ENCODE results near the gene UGT1A5.
A peak's percentile ranks its signal among the peaks of the same experiment; 100 is the strongest.
"Not testable (repeated sequence)": the region's sequence is repeated elsewhere in the genome, so short reads cannot be mapped to it uniquely, and the experiment has no call there.

The UGT1A5 gene

DNA sequence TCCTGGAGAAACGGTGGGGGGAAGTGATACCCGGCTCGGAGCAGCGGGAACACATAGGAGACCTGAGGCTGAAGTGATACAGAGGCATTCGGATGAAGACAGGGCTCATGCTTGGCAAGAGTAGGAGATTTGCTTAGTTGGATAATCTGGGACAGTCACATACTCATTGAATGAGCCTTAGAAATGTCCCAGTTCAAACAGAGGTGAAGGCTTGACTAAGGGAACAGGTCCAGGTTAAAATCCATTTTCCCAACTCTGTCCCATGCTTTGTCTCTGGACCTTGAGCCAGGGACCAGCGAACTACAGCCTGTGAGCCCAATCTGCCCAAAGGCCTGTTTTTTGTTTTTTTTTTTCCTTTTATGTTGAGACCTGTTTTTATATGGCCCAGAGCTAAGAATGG, 18.7 kb upstream of the UGT1A5 start:
- no peak for DNase-seq (ENCODE audit: extremely low read depth in 1 of 2, low read depth in 1 of 2)

DNA sequence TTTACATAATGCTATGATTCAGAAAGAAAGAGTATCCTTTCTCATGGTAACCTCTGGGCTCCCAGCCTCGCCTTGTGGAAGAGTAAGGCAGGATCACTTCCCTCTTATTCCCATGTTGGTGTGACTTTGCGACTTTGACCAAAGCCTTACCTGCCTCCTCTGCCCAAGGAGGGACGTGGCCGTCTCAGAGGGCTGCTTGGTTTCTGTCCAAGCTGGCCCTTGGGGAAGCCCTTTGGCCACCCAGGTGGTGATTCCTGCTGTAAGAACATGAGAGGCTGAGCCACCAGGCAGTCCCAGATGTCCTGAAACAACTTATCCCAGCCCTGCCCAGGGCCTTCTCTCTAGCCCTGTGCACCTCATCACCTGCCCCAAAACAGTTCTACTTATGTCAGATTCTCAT, 14.0 kb upstream of the UGT1A5 start:
- no peak for DNase-seq (ENCODE audit: extremely low read depth in 1 of 2, low read depth in 1 of 2)

DNA sequence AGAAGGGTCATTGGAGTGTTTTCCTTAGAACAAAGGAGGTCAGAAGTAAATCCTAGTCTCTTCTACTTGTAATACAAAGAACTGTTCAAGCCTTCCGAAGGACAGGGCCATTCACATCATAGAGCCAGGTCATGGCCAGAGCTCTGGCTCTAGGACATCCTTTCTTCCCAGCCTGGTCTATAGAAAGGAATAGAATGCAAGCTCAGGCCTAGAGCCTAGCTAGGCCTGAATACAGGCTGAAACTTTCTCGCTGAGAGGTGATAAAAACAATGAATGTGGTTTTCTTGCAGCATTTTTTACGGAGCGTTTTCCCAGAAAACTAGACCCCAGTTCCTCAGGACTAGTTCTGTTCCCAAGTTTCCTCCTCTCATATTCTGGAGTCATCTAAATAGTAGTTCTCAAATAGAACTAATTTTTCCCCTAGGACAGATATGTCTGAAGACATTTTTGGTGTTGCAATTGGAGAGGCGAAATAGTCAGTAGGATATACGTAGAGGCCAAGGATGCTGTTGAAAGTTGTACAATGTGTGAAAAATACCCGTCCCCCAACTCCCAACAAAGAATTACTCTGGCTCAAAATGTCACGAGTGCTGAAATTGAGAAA, 13.2 kb upstream of the UGT1A5 start:
- DNase-seq (ENCODE audit: extremely low read depth in 1 of 2, low read depth in 1 of 2), result no peak

DNA sequence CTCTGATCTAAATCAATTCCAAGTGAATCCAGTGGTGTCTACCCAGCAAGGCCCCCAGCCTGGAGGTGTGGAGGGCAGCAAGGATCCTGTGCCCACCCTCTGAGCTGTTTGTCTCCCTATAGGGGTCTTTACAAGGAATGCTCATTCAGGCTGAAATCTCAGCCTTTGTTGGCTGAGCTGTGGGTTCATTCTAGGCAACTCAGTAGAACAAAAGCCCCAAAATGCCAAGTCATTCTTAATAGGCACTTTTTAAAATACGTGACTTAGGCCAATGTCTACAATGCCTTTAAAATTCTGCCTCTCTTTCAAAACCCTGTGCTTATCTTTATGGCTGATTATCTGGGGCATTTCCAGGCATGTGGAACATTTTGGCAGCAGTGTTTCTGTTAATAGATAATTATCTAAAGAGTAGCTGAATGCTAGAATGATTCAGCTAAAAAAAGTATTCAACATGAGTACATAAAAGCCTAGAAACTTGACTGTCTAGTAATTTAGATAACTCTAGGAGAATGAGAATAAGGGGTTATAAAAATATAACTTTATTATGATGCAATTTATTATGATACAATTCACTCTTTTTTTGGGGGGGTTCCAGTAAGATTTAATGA, 12.6 kb upstream of the UGT1A5 start:
- DNase-seq (ENCODE audit: extremely low read depth in 1 of 2, low read depth in 1 of 2), result no peak

DNA sequence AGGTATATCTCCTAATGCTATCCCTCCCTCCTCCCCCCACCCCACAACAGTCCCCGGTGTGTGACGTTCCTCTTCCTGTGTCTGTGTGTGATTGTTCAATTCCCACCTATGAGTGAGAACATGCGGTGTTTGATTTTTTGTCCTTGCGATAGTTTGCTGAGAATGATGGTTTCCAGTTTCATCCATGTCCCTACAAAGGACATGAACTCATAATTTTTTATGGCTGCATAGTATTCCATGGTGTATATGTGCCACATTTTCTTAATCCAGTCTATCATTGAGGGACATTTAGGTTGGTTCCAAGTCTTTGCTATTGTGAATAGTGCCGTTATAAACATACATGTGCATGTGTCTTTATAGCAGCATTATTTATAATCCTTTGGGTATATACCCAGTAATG, 11.9 kb upstream of the UGT1A5 start:
- not testable (repeated sequence) for DNase-seq (ENCODE audit: extremely low read depth in 1 of 2, low read depth in 1 of 2)

DNA sequence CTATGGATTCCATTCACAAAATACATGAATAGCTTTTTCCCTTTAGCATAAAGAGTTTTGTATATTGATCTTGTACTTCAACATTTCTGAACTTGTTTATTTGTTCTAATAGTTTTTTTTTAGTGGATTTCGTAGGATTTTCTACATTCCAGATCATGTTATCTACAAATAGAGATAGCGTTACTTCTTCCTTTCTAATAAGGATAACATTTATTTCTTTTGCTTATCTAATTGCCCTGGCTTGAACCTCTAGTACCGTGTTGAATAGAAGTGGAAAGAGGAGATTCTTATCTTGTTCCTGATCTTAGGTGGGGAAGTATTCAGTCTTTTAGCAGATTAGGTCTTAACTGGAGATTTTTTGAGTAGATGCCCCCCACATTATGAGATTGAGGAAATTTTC, 10.5 kb upstream of the UGT1A5 start:
- DNase-seq (ENCODE audit: extremely low read depth in 1 of 2, low read depth in 1 of 2), result no peak

DNA sequence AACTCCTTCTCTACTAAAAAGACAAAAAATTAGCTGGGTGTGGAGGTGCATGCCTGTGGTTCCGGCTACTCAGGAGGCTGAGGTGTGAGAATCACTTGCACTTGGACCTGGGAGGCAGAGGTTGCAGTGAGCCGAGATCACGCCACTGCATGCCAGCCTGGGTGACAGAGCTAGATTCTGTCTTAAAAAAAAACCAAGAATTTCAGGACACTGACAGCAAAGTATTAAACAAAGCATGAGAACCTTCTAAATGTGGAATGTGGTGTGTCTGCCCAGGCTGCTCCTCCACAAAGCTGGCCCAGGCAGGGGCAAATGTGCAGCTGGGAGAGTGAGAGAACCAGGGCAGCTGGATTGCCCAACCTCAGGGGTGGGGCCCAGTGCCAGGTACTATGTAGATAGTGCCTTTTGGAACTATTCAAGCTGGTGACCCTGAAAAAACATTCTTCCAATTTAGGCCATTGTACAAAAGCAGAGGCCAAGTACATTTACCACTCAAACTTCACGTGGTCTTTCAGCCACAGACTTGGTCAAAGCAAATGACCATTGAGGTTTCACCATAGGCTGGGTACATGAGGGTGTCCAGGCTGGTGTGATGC, 6.7 kb upstream of the UGT1A5 start:
- no peak for DNase-seq (ENCODE audit: extremely low read depth in 1 of 2, low read depth in 1 of 2)

DNA sequence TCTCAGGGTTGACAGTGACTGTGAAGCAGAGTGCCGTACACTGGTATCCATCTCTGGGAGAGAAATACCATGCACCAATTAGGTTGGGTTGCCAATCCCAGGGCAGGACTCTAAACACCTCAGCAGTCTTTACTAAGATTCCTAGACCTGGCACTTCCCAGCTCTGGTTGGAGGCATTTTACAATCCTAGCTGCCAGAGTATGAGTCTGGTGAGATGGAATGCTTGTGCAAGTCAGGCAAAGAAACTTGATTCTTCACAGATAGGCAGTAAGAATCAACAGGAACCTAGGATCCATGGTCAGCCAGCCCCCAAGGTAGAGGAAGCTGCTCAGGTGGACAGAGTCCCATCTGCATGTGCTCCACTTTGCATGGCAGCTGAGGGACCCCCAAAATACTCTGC, 6.0 kb upstream of the UGT1A5 start:
- DNase-seq (ENCODE audit: extremely low read depth in 1 of 2, low read depth in 1 of 2), result no peak

DNA sequence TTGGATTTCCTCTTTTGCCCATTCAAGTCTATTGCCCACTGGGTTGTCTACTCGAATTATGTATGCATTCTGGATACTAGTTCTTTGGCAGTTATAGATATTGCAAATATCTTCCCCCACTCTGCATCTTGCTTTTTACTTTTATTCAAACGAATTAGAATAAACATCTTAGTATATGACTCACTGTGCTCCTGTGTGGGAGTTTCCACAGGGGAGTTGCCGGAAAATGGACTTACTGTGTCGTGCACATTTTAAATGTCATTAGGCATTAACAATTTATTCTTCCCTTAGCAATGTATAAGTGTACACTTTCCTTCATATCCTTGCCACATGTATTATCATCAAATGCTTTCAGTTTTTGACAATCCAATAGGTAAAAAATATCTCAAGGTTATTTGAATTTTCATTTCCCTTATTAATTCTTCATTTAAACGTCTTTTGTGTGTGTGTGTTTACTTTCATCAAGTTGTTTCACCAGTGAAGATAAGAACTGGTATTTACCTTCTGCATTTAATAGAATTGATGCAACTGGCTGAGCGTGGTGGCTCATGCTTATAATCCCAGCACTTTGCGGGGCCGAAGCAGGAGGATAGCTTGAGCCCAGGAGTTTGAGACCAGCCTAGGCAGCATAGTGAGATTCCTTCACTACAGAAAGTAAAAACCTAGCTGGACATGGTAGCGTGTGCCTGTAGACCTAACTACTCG, 4.6 kb upstream of the UGT1A5 start:
- DNase-seq (ENCODE audit: extremely low read depth in 1 of 2, low read depth in 1 of 2), result no peak

DNA sequence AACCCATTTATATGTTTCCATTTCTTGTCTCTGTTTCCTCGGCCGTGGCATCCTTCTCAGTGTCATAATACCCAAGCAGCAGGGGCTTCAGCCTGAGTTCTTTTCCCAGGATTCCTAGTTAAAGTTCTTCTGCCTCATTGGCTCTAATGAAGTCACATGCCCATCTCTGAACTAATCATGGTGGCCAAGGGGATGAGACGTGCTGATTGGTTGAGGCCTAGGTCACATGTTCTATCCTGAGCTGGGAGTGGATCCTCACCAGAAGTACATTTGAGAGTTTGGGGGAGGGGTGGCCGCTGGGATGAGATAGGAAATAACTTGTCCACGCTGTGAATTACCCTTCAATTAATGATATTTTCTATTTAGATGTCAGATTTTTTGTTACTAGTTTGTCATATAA, 3.8 kb upstream of the UGT1A5 start:
- no peak for DNase-seq (ENCODE audit: extremely low read depth in 1 of 2, low read depth in 1 of 2)

DNA sequence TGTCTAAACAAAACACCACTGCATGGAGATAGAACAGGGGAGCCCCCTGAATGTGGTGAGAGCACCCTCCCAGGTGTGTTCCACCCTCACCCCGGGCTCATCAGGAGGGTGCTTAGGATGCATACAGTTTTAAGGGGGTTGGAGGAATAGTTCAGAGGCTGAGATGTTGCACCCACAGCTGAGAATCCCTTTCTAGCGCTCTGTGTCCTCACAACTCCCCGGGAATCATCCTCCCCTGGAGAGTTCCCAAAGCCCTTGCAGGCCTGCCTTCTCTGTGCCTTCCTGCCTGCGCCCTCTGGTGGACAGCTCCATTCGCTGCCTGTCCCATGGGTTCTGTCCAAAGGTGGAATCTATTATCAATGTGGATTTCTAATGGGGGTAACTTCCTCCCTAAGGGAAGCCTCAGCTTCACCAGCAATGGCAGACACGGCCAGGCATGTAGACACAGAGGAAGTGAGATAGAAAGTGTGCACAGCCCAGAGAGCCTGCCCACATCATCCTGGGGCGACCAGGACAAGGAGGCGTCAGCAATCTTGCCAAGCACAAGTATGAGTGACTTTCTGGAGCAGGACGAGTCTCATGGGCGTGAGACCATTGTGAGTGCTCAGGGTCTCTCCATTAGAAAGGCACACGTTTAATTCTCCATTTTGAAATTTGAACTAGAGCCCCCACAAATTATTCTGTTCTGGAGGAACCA, 1.2 kb upstream of the UGT1A5 start:
- DNase-seq (ENCODE audit: extremely low read depth in 1 of 2, low read depth in 1 of 2), result peak; percentile 34 to 55

DNA sequence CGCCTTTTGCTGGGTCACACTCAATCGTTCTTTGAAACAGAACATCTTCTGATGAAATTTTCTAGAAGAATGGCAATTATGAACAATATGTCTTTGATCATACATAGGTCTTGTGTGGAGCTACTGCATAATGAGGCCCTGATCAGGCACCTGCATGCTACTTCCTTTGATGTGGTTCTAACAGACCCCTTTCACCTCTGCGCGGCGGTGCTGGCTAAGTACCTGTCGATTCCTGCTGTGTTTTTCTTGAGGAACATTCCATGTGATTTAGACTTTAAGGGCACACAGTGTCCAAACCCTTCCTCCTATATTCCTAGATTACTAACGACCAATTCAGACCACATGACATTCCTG, 532 bp downstream of the UGT1A5 start:
- no peak for DNase-seq (ENCODE audit: extremely low read depth in 1 of 2, low read depth in 1 of 2)

DNA sequence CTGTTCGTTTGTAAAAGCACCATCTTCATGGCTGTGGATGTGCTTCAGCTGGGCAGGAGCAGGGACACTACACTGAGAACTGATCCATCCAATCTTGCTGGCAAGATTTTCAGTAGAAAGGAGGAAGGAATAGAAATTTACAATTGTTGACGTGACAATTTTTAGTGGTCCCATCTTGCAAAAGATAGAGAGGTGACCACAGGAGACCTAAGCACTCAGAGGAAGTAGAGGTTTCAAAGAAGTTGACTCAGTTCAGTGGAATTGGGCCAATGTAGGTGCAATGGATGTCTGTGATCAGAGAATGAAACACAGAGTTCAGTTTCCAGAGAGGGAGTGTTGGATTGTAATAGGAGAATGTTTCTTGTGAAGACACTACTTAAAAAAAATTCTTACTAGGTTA, 1.4 kb downstream of the UGT1A5 start:
- no peak for DNase-seq (ENCODE audit: extremely low read depth in 1 of 2, low read depth in 1 of 2)

DNA sequence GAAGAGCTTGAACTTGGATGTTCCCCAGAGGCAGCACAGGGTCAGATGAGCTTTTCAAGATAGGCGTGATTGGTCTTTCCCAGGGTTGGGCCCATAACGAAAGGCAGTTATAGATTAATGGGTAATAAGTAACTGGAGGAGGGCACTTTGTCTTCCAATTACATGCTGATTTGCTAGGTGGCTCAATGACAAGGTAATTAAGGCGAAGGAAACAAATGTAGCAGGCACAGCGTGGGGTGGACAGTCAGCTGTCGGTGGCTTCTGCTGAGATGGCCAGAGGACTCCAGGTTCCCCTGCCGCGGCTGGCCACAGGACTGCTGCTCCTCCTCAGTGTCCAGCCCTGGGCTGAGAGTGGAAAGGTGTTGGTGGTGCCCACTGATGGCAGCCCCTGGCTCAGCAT, 5.8 kb downstream of the UGT1A5 start, which contains the start of gene UGT1A4:
TSS of gene UGT1A4 (plus strand) at position 185 of the 400 bp plus-strand sequence. CDS start at position 270, 85 bp downstream.
- no peak for DNase-seq (ENCODE audit: extremely low read depth in 1 of 2, low read depth in 1 of 2)

DNA sequence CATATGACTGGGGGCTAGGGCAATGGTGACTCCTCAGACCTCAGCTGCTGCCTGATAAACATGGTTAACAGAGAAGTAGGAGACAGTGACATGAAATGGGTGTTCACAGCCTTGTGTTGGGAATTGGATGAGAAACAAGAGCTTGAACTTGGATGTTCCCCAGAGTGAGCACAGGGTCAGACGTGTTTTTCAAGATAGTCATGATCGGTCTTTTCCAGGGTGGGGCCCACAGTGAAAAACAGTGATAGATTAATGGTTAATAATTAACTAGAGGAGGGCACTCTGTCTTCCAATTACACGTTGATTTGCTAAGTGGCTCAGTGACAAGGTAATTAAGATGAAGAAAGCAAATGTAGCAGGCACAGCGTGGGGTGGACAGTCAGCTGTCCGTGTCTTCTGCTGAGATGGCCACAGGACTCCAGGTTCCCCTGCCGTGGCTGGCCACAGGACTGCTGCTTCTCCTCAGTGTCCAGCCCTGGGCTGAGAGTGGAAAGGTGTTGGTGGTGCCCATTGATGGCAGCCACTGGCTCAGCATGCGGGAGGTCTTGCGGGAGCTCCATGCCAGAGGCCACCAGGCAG, 16.1 kb downstream of the UGT1A5 start, which contains the start of gene UGT1A3:
TSS of gene UGT1A3 (plus strand) at position 320 of the 579 bp plus-strand sequence. CDS start at position 405, 85 bp downstream.
- no peak for DNase-seq (ENCODE audit: extremely low read depth in 1 of 2, low read depth in 1 of 2)

DNA sequence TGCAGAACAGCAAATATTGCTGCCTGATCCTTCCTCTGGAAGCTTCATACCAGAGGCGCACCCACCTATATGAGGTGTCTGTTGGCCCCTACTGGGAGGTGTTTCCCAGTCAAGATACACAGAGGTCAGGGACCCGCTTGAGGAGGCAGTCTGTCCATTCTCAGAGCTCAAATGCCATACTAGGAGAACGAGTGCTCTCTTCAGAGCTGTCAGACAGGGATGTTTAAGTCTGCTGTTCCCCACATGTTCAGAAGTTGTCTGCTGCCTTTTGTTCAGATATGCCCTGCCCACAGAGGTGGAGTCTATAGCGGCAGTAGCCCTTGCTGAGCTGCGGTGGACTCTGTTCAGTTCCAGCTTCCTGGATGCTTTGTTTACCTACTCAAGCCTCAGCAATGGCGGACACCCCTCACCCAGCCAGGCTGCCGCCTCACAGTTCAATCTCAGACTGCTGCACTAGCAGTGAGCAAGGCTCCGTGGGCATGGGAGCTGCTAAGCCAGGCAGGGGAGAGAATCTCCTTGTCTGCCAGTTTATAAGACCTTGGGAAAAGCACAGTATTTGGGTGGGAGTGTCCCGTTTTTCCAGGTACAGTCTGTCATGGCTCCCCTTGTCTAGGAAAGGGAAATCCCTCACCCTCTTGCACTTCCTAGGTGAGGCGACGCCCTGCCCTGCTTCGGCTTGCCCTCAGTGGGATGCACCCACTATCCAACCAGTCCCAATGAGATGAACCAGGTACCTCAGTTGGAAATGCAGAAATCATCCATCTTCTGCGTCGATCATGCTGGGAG, 24.4 kb downstream of the UGT1A5 start:
- DNase-seq (ENCODE audit: extremely low read depth in 1 of 2, low read depth in 1 of 2), result not testable (repeated sequence)

DNA sequence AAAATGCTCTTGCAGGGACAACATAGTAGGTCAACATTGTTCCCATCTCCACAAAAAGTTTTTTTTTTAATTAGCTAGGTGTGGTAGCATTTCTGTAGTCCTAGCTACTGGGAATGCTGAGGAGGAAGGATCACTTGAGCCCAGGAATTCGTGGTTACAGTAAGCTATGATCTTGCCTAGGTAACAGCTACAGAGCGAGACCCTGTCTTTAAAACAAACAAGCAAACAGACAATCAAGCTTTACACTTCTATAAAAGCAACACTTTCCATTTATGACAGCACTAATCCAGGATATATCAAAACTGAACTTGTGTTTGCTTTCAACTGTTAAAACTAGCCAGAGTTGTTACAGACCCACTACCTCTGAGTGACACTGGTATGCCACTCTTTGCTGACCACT, 28.2 kb downstream of the UGT1A5 start:
- DNase-seq (ENCODE audit: extremely low read depth in 1 of 2, low read depth in 1 of 2), result no peak

DNA sequence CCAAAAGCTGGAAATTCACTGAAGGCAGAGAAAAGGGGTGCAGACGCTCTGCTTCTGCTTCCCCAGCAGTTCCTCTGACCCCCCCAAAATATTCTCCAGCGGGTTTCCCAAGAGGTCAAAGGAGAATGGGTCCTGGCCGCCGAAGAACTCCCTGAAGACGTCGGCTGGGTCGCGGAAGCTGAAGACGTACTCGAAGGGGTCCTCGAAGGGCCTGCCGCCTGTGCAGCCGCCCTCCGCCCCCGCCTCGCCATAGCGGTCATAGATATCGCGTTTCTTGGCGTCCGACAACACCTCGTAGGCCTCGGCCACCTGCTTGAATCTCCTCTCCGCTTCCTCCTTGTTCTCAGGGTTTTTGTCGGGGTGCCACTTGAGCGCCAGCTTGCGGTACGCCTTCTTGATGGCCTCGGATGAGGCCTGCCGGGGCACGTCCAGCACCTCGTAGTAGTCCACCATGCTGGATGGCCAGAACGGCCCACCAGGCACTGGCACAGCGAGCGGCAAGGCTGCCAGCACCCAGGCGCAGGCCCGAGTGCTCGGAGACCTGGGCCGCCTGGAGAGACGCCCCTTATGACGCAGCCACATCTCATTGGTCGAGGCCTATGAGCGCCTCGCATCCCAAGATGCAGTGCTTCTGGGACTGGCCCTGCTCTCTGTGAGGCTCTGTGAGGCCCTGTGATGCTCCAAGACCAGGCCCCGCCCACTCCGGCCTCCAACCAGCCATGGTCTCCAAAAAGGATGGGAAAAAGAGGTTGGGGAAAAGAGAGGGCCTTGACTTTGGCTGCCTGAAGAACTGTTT, 31.0 kb downstream of the UGT1A5 start:
- no peak for DNase-seq (ENCODE audit: extremely low read depth in 1 of 2, low read depth in 1 of 2)

DNA sequence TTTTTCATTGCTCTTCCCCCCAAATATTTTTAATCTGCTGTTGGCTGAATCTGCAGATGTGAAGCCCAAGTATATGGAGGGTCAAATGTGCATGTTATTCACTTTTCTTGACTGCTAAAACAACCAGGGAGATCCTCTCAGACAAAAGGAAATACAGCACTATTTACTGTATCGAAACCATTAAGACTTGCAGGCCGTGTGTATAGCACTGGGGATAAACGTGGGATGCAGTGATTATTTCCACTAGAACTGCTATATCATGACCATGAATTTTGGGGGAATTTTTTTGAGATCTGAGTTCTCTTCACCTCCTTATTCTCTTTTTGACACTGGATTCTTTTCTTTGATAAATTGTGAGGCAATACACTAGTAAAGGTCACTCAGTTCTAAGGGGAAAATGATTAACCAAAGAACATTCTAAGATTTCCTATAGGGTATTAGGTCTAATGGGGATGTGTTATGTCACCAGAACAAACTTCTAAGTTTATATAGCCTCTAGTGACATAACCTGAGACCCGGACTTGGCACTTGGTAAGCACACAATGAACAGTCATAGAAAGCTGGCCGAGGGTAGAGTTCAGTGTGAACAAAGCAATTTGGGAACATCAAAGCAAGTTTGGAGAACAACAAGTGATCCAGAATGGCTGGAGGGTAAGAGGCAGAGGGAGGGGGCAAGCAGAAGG, 32.5 kb downstream of the UGT1A5 start:
- DNase-seq (ENCODE audit: extremely low read depth in 1 of 2, low read depth in 1 of 2), result no peak
